Fibroblast of lung (primary cell): ENCODE measurements around the gene KRTAP5-6. TPM values are rescaled to one million over a fixed set of nuclear protein-coding genes. Genes with fewer than 3 reads are reported as not detected.

Experiments
- DNase-seq, 2 donors: peaks; one replicate each; pipeline versions ENCODE4 v3.0.0 to v3.0.0-alpha.2; 2010; ENCODE audit warnings: low read depth in 2 of 2
- H2AFZ ChIP-seq: 2 replicates; pipeline ENCODE4 v1.5.1; 2012; ENCODE audit warnings: low read length, control low read depth, inconsistent platforms
- H3K27ac ChIP-seq: 2 replicates; pipeline ENCODE4 v1.5.1; 2011; ENCODE audit warnings: low read length, control low read depth; ENCODE audit not compliant: insufficient read depth
- H3K27me3 ChIP-seq: 2 replicates; pipeline ENCODE4 v1.5.1; 2011; ENCODE audit warnings: mild to moderate bottlenecking, low read length; ENCODE audit not compliant: control insufficient read depth, insufficient read depth
- H3K36me3 ChIP-seq: 2 replicates; pipeline ENCODE4 v1.5.1; 2011; ENCODE audit warnings: low read length; ENCODE audit not compliant: control insufficient read depth, insufficient read depth
- H3K4me1 ChIP-seq: 2 replicates; pipeline ENCODE4 v1.5.1; 2011; ENCODE audit warnings: low read length; ENCODE audit not compliant: control insufficient read depth, insufficient read depth; ENCODE audit errors: extremely low read depth
- H3K4me2 ChIP-seq: 2 replicates; pipeline ENCODE4 v1.5.1; 2011; ENCODE audit warnings: low read length, control low read depth; ENCODE audit not compliant: insufficient read depth; ENCODE audit errors: extremely low read depth
- H3K4me3 ChIP-seq, 4 experiments: fragments of 200-600 bp in 1 of 4; sonication (generic) in 1 of 4; replicated peaks in 1 of 4; 2 replicates each; pipeline ENCODE4 v1.5.1; 2011 to 2016; ENCODE audit warnings: low read length in 4 of 4, low read depth in 3 of 4, mild to moderate bottlenecking in 3 of 4, control low read depth in 2 of 4, inconsistent platforms in 1 of 4, mixed read lengths in 1 of 4; ENCODE audit not compliant: insufficient read depth in 1 of 4; ENCODE audit errors: control extremely low read depth in 1 of 4
- H3K79me2 ChIP-seq: 2 replicates; pipeline ENCODE4 v1.5.1; 2012; ENCODE audit warnings: mild to moderate bottlenecking, low read length, inconsistent platforms; ENCODE audit not compliant: control insufficient read depth, insufficient read depth
- H3K9ac ChIP-seq: 2 replicates; pipeline ENCODE4 v1.5.1; 2011; ENCODE audit warnings: mild to moderate bottlenecking, low read length, control low read depth; ENCODE audit not compliant: insufficient read depth
- H3K9me3 ChIP-seq: 2 replicates; pipeline ENCODE4 v1.5.1; 2012; ENCODE audit warnings: low read depth, low read length; ENCODE audit not compliant: control insufficient read depth, insufficient read depth
- H4K20me1 ChIP-seq: 2 replicates; pipeline ENCODE4 v1.5.1; 2011; ENCODE audit warnings: low read length; ENCODE audit not compliant: control insufficient read depth, insufficient read depth; ENCODE audit errors: extremely low read depth
- EZH2 ChIP-seq: IDR thresholded peaks from 2 replicates; pipeline ENCODE4 v1.5.1; 2012; ENCODE audit warnings: low read length, control low read depth, mild to moderate bottlenecking; ENCODE audit errors: missing control alignments
- polyA plus RNA-seq, 2 donors: library from polyadenylated mRNA; depleted of rRNA in 1 of 2; stranded (reverse) in 1 of 2; unstranded in 1 of 2; fragments of >200 nt; gene quantifications; 2 replicates each; pipeline ENCODE4 v1.2.1, GENCODE V29; 2011 to 2012; ENCODE audit warnings: missing spikeins in 1 of 2
- total RNA-seq: library from RNA; depleted of rRNA; stranded (reverse); fragments of >200 nt; gene quantifications from 2 replicates; pipeline ENCODE4 v1.2.1, GENCODE V29; 2014
- TF ChIP-seq, protein P1 (sequence below), 2 donors: IDR thresholded peaks in 1 of 2; conservative IDR thresholded peaks in 1 of 2; 1 replicate in 1 of 2; 2 replicates in 1 of 2; pipeline ENCODE4 v1.5.1; 2011 to 2012; ENCODE audit warnings: low read length in 2 of 2, control low read depth in 1 of 2, inconsistent platforms in 1 of 2, low read depth in 1 of 2, mild to moderate bottlenecking in 1 of 2

KRTAP5-6 gene
- total and polyA plus RNA-seq, 2 donors (not counting 1 experiment from before 2014, with no cell fraction given), result not detected

DNA sequence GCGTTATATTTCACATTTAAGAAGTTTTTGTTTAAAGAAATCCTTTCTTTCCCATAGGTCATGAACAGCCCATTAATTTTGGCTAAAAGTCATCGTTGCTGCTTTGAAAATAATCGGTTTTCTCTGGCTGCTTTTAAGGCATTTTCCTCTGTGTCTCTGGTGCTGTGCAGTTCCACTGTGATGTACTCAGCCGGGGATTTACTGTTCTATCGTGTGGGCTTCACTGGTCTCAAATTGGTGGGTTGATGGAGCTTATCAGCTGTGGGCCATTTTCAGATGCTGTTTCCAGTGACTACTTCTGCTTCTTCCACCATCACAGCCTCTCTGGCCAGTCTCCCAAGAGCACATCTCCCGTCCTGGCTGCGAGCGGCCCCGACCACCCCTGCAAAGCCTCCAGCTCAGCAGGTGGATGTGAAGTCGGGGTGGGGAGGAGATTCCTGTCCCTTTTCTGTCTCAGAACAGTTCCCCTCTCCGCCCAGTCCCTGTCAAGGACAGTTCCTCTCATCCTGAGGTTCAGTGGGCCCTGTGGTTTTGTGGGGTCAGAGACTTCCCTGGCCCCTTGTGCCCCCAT lies 33.1 kb downstream of the KRTAP5-6 start:
- Histone ChIP-seq H3K36me3 (no peaks in the 10 kb centered on the region), H3K9ac (no peak overlapping the region), H2AFZ (no peak overlapping the region), H3K27ac (no peak overlapping the region), H4K20me1 (no peaks in the 10 kb centered on the region), H3K9me3 (no peaks in the 10 kb centered on the region), H3K4me2 (no peak overlapping the region), H3K4me1 (no peaks in the 10 kb centered on the region), H3K27me3 (peaks cover 6% of the 10 kb centered on the region), H3K79me2 (no peaks in the 10 kb centered on the region), H3K4me3 (no peak overlapping the region)
- TF ChIP-seq, protein P1, sequence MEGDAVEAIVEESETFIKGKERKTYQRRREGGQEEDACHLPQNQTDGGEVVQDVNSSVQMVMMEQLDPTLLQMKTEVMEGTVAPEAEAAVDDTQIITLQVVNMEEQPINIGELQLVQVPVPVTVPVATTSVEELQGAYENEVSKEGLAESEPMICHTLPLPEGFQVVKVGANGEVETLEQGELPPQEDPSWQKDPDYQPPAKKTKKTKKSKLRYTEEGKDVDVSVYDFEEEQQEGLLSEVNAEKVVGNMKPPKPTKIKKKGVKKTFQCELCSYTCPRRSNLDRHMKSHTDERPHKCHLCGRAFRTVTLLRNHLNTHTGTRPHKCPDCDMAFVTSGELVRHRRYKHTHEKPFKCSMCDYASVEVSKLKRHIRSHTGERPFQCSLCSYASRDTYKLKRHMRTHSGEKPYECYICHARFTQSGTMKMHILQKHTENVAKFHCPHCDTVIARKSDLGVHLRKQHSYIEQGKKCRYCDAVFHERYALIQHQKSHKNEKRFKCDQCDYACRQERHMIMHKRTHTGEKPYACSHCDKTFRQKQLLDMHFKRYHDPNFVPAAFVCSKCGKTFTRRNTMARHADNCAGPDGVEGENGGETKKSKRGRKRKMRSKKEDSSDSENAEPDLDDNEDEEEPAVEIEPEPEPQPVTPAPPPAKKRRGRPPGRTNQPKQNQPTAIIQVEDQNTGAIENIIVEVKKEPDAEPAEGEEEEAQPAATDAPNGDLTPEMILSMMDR (conservative IDR thresholded peaks at IDR 0.05 in 1 of 2, IDR thresholded peaks at IDR 0.05 in 1 of 2; ENCODE audit: low read depth in 1 of 2, low read length in 2 of 2), result no peak
- TF ChIP-seq EZH2, result no peak
- DNase-seq, result no peak

DNA sequence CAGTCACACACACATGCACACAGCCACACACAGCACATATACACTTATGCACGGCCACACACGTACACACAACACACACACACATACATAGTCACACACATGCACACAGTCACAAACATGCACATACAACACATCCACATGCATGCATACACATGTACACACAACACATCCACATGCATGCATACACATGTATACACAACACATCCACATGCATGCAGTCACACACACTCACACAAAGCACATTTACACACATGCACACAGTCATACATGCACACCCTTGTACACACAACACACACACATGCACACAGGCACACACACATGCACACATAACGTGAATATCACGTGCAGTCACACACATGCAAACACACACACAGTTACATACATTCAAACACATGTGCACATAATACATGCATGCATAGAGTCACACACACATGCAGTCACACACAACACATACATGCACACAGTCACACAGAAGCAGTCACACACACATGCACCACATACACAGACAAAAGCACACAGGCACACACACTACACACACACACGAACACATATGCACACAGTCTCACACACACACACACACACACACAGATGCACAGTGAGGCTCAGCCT lies 34.6 kb downstream of the KRTAP5-6 start:
- no peak for DNase-seq
- H2AFZ ChIP-seq, result no peak overlapping the region
- TF ChIP-seq, protein P1 (conservative IDR thresholded peaks at IDR 0.05 in 1 of 2, IDR thresholded peaks at IDR 0.05 in 1 of 2; ENCODE audit: low read depth in 1 of 2, low read length in 2 of 2), result no peak
- no peak for TF ChIP-seq EZH2

DNA sequence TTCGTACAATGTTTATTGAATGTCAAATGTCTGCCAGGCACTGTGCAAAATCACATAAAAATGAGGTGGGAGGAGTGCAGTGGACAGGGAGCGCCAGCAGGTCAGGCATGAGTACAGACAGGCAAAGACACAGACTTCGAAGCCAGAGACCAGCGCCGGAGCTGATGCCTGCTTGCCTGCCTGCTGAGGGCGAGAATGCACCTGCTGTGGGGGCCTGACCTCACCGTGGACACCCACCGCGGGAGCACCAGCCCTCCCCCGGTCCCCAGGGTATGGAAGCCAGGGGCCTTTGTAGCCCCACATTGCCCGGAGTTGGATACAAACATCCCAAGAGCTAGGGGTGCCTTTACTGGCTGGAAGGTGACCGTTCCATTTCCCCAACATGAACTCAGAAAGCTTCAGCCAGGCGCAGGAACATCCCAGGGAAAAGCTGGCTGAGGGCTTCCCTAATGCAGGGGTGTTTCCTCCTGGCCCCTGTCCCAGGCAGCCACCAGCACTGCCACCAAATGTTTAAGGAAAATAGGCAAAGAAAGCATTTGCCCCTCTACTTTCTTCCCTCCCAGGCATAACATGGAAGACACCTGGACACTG lies 35.5 kb downstream of the KRTAP5-6 start:
- H3K9me3 ChIP-seq, result no peaks in the 10 kb centered on the region
- TF ChIP-seq, protein P1 (conservative IDR thresholded peaks at IDR 0.05 in 1 of 2, IDR thresholded peaks at IDR 0.05 in 1 of 2; ENCODE audit: low read depth in 1 of 2, low read length in 2 of 2), result no peak
- no peak for TF ChIP-seq EZH2
- H3K4me1 ChIP-seq, result no peaks in the 10 kb centered on the region
- peaks cover 6% of the 10 kb centered on the region for H3K27me3 ChIP-seq
- H3K27ac ChIP-seq, result no peak overlapping the region
- no peaks in the 10 kb centered on the region for H3K79me2 ChIP-seq
- no peak for DNase-seq
- H3K9ac ChIP-seq, result no peak overlapping the region
- H4K20me1 ChIP-seq, result no peaks in the 10 kb centered on the region
- no peak overlapping the region for H2AFZ ChIP-seq
- no peaks in the 10 kb centered on the region for H3K36me3 ChIP-seq
- no peak overlapping the region for H3K4me2 ChIP-seq
- H3K4me3 ChIP-seq, result no peak overlapping the region

More for the DNA sequence above, 34.6 kb downstream of the KRTAP5-6 start:
- Histone ChIP-seq H4K20me1 (no peaks in the 10 kb centered on the region), H3K27me3 (peaks cover 6% of the 10 kb centered on the region), H3K9ac (no peak overlapping the region), H3K79me2 (no peaks in the 10 kb centered on the region), H3K9me3 (no peaks in the 10 kb centered on the region), H3K36me3 (no peaks in the 10 kb centered on the region), H3K27ac (no peak overlapping the region), H3K4me1 (no peaks in the 10 kb centered on the region), H3K4me3 (no peak overlapping the region), H3K4me2 (no peak overlapping the region)
